ENCODE measurements around the gene IQCH. TPM values are rescaled to one million over a fixed set of nuclear protein-coding genes. Genes with fewer than 3 reads are reported as not detected.

The IQCH gene
- total and polyA plus RNA-seq, 2 experiments from 2014 or later: 1.7 to 4.6 TPM

DNA sequence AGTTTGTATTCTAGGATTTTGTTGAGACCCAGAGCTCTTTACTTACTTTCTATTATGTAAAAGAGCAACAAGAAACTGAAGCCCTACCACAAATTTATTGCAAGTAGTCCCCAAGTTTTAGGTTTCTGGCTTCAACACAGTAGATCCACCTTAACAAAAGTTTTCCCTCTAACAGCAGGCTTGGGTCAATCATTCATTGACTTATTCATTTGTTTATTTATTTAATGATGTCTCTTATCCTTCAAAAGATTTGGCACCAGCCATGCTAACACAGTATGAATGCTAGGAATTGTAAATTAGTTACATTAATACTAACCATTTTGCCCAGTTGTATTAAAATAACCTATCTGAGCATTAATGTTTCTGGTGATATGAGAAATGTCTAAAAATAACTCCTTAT lies 88.6 kb downstream of the IQCH start:
- no peak overlapping the region for H3K4me3 ChIP-seq
- no peaks in the 10 kb centered on the region; the same call in 1 of the 2 replicates for H3K36me3 ChIP-seq (ENCODE audit: insufficient read depth)
- DNase-seq (ENCODE audit: low spot score): no peak
- ATAC-seq: no peak
- no peak overlapping the region for H2AFZ ChIP-seq
- no peak overlapping the region for H3K27ac ChIP-seq (ENCODE audit: low read depth)
- no peaks in the 10 kb centered on the region for H3K79me2 ChIP-seq (replicated peaks; ENCODE audit: insufficient read depth)
- peaks cover 5% of the 10 kb centered on the region for H3K4me1 Mint-ChIP-seq
- peaks cover 21% of the 10 kb centered on the region; the same call in 2 of the 3 replicates for H3K36me3 Mint-ChIP-seq (ENCODE audit: low read depth)
- no peak overlapping the region for H3K4me2 ChIP-seq
- H3K27me3 ChIP-seq (ENCODE audit: insufficient read depth): no peaks in the 10 kb centered on the region
- peaks cover 19% of the 10 kb centered on the region for H3K9me3 Mint-ChIP-seq
- H3K4me1 ChIP-seq (ENCODE audit: insufficient read depth): no peaks in the 10 kb centered on the region
- no peak overlapping the region for H3K27ac Mint-ChIP-seq
- TF ChIP-seq ZNF114 (CRISPR knock-in tag; IDR thresholded peaks at IDR 0.05) (no peak), STAT1 (IDR thresholded peaks at IDR 0.05; ENCODE audit: unreplicated experiment) (no peak), ETS1 (IDR thresholded peaks at IDR 0.05) (no peak), ZNF331 (CRISPR knock-in tag; IDR thresholded peaks at IDR 0.05; ENCODE audit: low read depth) (no peak), ZNF462 (CRISPR knock-in tag; IDR thresholded peaks at IDR 0.05) (no peak), EZH2phosphoT487 (IDR thresholded peaks at IDR 0.05; ENCODE audit: unreplicated experiment) (no peak), JUNB (IDR thresholded peaks at IDR 0.05; ENCODE audit: unreplicated experiment) (no peak), CREB1 (CRISPR knock-in tag; IDR thresholded peaks at IDR 0.05; ENCODE audit: low read depth) (no peak), EZH2 (IDR thresholded peaks at IDR 0.05; ENCODE audit: low read depth, unreplicated experiment) (no peak), NANOG (IDR thresholded peaks at IDR 0.05; ENCODE audit: borderline replicate concordance) (no peak), POLR2AphosphoS5 (IDR thresholded peaks at IDR 0.05; ENCODE audit: low read depth) (no peak)
- TF ChIP-seq, protein P1, sequence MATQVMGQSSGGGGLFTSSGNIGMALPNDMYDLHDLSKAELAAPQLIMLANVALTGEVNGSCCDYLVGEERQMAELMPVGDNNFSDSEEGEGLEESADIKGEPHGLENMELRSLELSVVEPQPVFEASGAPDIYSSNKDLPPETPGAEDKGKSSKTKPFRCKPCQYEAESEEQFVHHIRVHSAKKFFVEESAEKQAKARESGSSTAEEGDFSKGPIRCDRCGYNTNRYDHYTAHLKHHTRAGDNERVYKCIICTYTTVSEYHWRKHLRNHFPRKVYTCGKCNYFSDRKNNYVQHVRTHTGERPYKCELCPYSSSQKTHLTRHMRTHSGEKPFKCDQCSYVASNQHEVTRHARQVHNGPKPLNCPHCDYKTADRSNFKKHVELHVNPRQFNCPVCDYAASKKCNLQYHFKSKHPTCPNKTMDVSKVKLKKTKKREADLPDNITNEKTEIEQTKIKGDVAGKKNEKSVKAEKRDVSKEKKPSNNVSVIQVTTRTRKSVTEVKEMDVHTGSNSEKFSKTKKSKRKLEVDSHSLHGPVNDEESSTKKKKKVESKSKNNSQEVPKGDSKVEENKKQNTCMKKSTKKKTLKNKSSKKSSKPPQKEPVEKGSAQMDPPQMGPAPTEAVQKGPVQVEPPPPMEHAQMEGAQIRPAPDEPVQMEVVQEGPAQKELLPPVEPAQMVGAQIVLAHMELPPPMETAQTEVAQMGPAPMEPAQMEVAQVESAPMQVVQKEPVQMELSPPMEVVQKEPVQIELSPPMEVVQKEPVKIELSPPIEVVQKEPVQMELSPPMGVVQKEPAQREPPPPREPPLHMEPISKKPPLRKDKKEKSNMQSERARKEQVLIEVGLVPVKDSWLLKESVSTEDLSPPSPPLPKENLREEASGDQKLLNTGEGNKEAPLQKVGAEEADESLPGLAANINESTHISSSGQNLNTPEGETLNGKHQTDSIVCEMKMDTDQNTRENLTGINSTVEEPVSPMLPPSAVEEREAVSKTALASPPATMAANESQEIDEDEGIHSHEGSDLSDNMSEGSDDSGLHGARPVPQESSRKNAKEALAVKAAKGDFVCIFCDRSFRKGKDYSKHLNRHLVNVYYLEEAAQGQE (IDR thresholded peaks at IDR 0.05; ENCODE audit: unreplicated experiment): no peak
- TF ChIP-seq, protein P2, sequence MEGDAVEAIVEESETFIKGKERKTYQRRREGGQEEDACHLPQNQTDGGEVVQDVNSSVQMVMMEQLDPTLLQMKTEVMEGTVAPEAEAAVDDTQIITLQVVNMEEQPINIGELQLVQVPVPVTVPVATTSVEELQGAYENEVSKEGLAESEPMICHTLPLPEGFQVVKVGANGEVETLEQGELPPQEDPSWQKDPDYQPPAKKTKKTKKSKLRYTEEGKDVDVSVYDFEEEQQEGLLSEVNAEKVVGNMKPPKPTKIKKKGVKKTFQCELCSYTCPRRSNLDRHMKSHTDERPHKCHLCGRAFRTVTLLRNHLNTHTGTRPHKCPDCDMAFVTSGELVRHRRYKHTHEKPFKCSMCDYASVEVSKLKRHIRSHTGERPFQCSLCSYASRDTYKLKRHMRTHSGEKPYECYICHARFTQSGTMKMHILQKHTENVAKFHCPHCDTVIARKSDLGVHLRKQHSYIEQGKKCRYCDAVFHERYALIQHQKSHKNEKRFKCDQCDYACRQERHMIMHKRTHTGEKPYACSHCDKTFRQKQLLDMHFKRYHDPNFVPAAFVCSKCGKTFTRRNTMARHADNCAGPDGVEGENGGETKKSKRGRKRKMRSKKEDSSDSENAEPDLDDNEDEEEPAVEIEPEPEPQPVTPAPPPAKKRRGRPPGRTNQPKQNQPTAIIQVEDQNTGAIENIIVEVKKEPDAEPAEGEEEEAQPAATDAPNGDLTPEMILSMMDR (conservative IDR thresholded peaks at IDR 0.05; ENCODE audit: low read depth in 2 of 2): no peak
- H3K9me2 ChIP-seq (ENCODE audit: insufficient read depth): no peaks in the 10 kb centered on the region
- H3F3A ChIP-seq (replicated peaks; ENCODE audit: low read depth): no peaks in the 10 kb centered on the region
- no peak overlapping the region for H3K4me3 Mint-ChIP-seq
- H4K20me1 ChIP-seq (replicated peaks; ENCODE audit: insufficient read depth): no peaks in the 10 kb centered on the region
- H3K27me3 Mint-ChIP-seq (ENCODE audit: insufficient read depth, low read depth, poor library complexity): peaks cover 3% of the 10 kb centered on the region
